Activated CD8-positive, alpha-beta memory T cell treated with anti-CD3 and anti-CD28 coated beads, Interleukin-2, amount 50 U/mL, for 24 hours (primary cell): Measurements from ENCODE around the gene COL6A5.
"Not testable (repeated sequence)": the region's sequence is repeated elsewhere in the genome, so short reads cannot be mapped to it uniquely, and the experiment has no call there.

Source experiments
- DNase-seq: peaks from one replicate; pipeline ENCODE4 v3.0.0-alpha.2; 2020; ENCODE audit errors: extremely low read depth

The COL6A5 gene

DNA sequence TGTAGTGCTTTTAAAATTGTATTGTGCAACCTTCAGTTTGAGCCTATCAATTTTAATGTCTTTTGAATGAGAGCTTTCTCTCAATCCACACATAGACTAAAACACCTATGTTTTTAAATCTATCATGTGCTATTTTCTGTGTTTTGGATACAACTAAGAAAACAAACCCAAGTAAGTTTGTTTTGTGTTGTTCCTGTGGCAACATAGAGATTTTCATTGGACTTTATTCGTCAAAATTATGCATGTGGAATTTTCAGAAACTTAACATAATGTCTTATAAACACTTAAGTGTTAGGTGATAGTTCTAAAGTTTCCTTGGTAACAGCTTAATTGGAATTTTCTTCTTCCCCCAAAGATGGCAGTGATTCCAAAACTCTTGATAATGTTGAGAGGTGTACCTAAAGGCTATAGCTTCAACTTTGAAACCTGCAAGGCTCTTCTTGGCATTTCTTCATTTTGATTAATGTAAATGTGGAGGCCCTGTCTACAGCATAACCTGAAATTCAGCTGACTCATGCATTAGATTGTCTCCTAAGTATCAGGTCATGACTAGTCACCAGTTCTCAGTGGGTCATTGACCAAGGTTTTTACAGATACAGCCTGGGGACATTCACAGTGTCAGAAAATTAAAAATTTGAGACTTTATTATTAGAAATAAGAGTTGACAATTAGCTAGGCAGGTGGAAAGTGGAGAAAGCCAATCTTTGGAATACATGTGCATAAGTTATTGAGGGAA lies 44.4 kb downstream of the COL6A5 start:
- no peak for DNase-seq

GRCh38 chr3:130392266-130392665 lies 46.8 kb downstream of the COL6A5 start:
- DNase-seq, result no peak

- DNase-seq, result no peak
Measured at GRCh38 chr3:130393594-130393993, 48.1 kb downstream of the COL6A5 start.

DNA sequence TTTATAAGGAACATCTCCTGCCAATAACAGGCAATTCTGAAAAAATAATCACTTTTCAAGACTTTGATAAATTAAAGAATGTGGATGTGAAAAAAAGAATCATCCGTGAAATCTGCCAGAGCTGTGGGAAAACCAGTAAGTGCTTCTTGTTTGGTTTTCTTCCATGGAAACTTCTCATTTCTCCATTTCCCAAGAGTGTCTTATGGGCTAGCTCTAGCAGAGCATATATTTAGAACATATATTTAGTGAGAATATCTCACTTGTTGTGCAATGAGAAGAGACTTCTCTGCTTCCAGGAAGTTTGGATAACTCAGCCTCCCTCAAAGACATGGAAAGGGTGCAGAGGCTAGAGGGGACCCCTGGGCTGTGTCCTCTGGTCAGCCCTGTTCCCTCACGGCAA lies 49.9 kb downstream of the COL6A5 start:
- DNase-seq, result no peak

- DNase-seq, result no peak
Measured at GRCh38 chr3:130395916-130396315, 50.4 kb downstream of the COL6A5 start.

- no peak for DNase-seq
Measured at GRCh38 chr3:130404401-130404800, 58.9 kb downstream of the COL6A5 start.

- no peak for DNase-seq
Measured at GRCh38 chr3:130405956-130406355, 60.5 kb downstream of the COL6A5 start.

DNA sequence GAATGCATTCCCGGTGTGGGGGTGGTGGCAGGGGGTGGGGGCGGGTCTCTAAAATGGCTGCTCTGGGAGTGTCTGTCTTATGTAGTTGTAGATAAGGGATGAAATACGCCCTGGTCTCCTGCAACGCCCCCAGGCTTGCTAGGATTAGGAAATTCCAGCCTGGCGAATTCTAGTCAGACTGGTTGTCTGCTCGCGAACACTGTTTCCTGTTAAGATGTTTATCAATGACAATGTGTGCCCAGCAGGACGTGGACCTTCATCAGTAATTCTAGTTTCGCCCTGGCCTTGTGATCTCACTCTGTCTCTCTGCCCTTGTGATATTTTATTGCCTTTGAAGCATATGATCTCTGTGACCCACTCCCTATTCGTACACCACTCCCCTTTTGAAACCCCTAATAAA lies 62.8 kb downstream of the COL6A5 start:
- not testable (repeated sequence) for DNase-seq

- DNase-seq, result no peak
Measured at GRCh38 chr3:130411320-130411719, 65.8 kb downstream of the COL6A5 start.

GRCh38 chr3:130412991-130413560 lies 67.6 kb downstream of the COL6A5 start:
- DNase-seq, result no peak

DNA sequence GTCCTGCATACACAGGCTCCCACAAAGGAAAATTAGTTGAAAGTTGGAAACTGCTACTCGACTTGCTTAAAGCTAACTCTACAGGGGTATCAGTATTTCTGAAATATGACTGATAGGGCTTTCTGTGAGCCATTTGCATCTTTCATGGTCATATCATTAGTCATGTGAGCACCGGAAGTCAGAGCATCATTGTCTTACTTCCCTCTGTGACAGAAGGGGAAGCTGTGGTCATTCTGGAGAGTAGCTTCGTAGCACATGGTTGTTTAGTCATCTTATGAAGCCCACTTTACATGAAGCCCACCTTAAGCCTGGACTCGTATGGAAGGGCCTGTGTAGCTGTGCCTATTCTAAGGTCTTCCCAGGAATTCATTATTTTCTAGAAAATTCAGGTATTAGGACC lies 69.0 kb downstream of the COL6A5 start:
- no peak for DNase-seq

DNA sequence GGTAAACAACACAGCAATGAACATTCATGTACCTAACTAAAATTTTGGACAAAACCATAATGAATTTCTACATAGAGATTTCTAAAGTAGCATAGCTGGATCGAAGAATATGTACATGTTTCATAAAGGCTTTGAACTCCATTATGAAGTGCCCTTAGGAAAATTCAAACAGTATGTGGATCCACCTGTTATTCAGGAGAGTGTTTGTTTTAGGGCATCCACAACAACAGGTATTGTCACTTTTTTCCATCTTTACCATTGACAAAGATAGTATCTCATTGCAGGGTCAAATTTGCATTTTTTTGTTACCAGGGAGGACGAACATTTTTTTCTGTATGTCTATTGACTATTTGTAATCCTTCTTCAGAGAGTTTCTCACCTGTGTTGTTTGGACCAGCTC lies 75.0 kb downstream of the COL6A5 start:
- no peak for DNase-seq

- DNase-seq, result no peak
Measured at GRCh38 chr3:130423064-130423463, 77.6 kb downstream of the COL6A5 start.

DNA sequence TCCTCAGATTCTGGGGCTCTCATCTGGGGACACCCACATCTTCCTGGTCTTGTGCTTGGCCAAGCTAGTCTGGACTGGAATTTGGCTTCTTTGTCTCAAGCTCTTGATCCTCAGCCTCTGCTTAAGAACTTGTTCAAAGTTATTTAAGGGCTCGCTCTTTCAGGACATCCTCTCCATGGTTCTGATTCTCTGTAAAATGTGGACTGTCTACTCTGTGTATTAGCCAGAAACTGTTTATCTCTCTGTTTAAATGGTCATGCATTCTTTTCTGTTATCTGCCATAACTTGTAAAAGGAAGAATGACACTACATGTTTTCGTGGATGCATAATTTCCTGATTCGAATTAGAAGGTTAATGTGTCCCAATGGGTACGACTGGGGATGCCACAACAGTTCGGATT lies 79.4 kb downstream of the COL6A5 start:
- no peak for DNase-seq

- no peak for DNase-seq
Measured at GRCh38 chr3:130425484-130425883, 80.0 kb downstream of the COL6A5 start.

DNA sequence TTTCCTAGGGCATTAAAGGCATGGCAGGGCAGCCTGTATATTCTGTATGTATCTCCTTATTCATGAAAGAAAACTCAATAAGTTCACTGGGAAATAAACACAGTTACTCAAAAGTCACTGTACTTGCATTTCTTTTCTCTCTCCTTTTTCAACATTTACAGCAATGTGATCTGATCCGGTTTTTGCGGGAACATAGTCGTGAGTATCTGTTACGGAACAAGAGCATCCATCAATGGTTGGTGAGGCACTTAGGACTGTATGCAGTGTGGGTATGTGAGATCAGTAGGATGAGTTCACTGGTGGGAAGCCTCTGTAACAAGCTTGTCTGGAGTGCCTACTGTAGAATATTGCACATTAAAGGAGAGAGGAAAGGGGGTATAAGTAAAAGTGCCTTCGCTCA lies 80.7 kb downstream of the COL6A5 start:
- no peak for DNase-seq

GRCh38 chr3:130428871-130429712 lies 83.6 kb downstream of the COL6A5 start:
- DNase-seq, result no peak

- no peak for DNase-seq
Measured at GRCh38 chr3:130429713-130430023, 84.2 kb downstream of the COL6A5 start.

DNA sequence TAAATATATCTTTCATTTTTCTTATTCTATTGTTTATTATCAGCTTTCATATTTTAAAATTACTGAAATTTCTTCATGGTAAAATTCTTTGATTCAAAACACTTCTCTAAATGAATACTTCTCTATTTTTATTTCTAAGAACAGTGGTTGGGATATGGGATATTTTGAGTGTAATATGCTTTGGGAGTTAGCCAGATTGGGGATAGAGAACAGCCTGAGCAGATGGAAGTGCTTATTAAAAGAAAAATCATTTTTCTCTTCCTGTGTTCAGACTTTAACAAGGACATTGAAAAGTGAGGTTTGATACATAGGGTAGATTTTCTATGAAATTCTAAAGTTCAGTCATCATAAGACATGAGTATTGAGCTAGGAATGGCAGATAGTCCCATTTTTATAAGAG lies 84.8 kb downstream of the COL6A5 start:
- DNase-seq, result no peak

GRCh38 chr3:130432086-130432485 lies 86.6 kb downstream of the COL6A5 start:
- DNase-seq, result not testable (repeated sequence)

GRCh38 chr3:130433306-130433705 lies 87.8 kb downstream of the COL6A5 start:
- DNase-seq, result no peak

DNA sequence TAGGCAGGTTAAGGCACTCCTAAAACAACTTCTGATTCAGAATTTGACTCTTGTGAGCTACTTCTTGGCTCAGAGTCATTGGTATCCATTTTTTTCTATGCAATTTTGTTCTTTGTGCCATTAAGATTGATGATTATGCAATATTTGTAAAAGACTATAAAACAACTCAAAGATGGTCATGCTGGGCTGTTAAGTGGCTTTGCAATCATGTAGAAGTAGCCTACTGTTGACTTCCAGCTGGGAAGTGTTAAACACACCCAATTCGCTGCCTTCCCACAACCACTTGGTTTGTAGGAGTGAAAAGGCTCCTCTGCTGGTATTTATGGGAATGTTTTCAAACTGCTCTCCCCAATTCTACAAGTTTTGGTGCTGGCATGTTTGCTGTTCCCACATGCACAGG lies 96.8 kb downstream of the COL6A5 start:
- DNase-seq, result no peak

DNA sequence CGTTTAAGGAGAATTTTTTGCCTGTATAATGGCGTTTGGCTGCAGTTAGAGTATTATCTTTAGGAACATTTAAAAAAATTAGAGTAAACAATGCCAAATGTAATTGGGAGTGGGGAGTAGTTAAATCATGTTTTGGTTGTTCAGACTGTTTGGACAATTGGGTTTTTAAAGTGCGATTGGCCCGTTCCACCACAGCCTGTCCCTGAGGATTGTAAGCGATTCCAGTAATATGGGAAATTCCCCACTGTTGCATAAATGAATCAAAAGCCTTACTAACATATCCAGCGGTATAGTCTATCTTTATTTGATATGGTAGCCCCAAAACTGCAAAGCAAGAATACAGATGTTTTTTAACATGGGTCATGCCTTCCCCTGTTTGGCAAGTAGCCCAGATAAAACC lies 101.4 kb downstream of the COL6A5 start:
- DNase-seq, result not testable (repeated sequence)
